Glomerular visceral epithelial cell (primary cell): Measurements from ENCODE around the gene TAF1B.
"Not testable (repeated sequence)": the region's sequence is repeated elsewhere in the genome, so short reads cannot be mapped to it uniquely, and the experiment has no call there.

Experiments
- DNase-seq: peaks from one replicate; pipeline ENCODE4 v3.0.0-alpha.2; 2016; ENCODE audit errors: extremely low spot score

Gene TAF1B

DNA sequence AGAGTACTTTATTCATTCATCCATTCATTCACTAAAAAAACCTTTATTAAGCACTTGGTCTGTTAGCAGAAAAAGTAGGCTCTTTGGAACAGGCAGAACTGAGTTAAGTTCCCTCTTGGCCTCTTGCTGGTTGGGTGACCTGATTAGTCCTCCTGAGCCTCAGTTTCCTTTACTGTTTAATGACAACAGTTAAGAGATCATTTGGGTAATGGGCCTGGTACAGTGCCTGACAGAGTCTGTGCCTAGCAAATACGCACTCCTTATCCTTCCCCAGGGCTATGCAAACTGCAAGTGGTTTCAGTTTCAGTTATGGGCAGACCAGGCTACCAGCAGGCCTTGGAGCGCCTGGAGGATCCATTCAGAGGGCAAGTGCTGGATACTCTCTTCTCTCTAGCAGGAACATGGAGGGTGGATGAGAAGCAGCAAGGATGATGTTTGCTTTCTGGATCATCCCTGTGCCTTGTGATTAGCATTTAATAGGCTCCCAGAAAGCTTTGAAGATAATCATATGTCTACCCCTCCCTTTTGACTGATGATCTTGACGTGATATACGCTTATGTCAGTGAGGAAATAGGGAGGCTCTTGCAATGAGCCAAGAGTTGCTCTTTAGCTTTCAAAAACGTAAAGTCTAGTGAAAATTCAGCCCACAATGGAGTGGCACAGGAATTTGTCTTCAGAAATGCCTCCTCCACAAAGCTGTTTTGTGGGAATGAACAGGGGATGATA lies 12.4 kb upstream of the TAF1B start:
- no peak for DNase-seq

DNA sequence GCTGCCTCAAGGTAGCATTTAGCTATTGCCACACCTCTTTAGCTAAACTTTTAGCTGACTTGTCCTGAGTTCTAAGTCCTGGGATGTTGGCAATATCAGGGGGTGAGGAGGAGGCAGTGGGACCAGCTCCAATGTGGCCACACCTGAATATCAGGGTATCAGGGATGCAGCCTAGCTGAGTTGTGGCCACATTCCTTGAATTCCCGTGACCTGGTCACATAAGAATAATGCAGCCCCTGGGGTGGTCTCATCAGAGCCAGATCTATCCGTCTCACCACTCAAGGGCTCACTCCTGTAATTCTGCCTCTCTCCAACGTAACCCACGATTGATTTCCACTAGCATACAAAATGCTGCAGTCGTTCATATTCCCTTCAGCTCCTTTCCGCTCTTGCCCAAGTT lies 11.6 kb upstream of the TAF1B start:
- DNase-seq = no peak

DNA sequence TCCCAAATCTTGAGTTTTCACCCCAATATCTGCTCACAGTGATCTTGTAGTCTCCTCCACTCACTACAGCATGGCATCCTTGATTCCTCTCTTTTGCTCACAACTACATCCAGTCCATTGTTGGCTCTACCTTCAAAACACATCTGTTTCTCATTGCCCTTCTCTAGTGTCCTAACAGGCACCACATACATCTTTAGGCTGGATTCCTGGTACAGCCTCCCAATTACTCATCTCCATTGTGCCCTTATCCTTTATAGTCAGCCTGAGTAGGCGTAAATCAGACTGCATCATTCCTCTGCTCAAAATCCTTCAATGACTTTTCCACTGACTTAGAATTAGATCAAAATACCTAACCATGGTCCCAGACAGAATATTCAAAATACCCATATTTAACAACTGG lies 10.7 kb upstream of the TAF1B start:
- no peak for DNase-seq

DNA sequence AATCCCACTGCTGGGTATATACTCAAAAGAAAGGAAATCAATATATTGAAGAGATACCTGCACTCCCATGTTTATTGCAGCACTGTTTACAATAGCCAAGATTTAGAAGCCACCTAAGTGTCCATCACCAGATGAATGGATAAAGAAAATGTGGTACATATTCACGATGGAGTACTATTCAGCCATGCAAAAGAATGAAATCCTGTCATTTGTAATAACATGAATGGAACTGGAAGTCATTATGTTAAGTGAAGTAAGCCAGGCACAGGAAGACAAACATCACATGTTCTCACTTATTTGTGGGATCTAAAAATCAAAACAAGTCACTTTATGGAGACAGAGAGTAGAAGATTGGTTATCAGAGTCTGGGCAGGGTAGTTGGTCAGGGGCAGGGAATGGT lies 8.2 kb upstream of the TAF1B start:
- DNase-seq = not testable (repeated sequence)

DNA sequence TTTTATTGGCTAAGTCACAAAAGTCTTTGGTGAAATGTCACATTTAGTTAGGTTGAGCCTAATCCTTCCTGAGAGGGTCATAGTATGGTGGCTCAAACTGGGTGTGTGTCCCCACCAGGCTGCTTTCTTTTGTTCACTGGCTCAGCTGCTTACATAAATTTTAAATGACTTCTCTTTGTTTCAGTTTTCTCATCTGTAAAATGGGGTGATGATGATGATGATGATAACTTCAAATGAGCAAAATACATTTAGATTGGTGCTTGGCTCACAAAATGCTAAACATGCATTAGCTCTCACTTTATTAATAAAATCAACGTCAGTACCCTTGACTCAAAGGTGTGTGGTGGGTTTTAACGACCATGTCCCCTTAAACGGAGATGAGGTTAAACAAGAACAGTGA lies 7.2 kb upstream of the TAF1B start:
- no peak for DNase-seq

DNA sequence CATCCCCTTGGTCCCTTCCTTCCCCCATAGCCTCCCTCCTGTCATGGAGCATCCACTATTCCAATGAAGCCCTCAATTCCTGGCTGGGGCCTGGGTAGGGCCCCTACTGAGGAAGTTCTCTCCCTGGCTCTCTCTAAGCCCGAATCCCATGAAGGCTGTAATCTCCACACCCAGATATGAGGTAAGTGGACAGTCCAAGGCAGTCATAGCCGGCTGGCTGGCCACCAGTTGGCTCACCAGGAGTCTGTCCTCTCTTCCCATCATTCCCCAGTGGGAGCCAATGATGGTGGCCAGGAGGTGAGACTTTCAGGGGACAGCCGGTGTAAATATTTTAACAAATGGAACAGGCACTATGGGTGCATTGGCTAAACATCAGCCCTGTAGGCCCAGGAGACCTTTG lies 6.8 kb upstream of the TAF1B start:
- DNase-seq = no peak

DNA sequence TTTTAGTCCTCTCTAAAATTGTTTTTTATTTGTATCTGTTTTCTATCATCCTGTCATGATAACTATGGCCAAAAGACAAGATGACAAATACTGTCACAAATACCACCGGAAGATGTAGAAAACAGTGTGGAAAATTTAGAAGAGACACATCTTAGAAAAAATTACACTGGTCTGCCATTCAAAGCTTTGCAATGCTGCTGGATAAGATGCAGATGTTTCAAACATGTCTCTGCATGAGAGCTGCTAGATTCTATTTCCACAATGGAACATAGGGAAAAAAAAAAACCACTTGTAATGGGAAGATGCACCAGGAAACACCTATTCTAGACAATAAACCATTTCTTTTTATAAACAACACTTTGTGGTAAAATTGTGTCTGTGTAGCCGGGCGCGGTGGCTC lies 5.8 kb upstream of the TAF1B start:
- DNase-seq = no peak

DNA sequence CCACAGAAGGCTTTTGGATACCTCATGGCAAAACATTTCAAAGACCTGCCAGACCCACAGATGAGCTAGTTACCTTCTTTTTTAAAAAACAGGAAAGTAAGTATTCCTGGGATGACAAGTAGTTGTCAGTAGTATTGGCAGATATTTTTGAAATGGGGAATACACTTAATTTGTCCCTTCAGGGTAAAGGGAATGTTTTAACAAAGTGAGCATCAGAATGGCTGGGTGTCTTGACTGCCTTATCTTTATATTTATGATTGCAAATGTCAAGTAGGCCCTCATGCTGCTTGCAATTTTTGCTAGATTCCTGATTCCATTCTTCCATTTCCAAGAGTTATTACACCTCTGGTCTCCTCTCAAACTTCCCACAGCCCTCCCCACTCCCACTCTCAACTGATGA lies 4.9 kb upstream of the TAF1B start:
- DNase-seq = no peak

DNA sequence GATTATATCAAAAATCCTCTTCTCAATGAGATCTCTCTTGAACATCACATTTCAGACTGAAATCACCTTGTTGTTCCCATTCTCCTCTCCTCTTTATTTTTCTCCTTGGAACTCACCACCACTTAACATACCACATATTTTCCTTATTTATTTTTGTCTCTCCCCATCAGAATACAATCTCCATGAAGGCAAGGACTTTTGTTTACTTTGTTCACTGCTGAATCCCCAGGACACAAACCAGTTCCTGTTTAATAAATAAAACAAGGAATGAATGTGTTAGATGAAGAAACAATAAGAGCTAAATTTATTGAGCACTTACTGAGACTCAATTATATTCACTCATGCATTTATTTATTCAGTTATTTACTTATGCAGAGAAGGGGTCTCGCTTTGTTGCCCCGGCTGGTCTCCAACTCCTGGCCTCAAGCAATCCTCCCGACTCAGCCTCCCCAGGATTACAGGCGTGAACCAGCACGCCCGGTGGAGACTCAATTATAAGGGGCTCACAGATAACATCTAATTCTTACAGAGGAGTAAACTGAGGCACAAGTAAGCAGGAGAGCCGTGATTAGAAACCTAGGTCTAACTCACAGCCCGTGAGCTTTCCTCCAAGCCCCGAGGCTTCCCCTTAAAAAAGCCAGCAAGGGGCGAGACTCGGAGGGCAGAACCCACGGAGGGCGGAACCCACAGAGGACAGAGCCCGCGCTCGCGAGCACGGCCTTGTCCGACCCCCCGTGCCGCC lies 616 bp upstream of the TAF1B start:
- DNase-seq = no peak

DNA sequence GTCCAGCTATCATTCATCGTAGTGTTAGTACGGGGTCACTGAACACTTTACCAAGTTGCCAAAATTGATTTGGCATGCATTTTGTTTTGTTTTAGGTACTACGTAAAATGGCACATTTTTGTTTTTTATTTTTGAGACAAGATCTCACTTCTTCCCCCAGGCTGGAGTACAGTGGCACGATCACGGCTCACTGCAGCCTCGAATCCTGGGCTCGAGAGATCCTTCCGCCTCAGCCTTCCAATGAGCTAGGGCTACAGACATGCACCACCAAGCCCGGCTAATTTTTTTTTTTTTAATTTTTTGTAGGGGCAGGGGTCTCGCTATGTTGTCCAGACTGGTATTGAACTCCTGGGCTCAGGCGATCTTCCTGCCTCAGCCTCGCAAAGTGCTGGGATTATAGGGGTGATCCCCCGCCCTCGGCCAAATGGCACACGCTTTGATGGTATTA lies 786 bp downstream of the TAF1B start:
- DNase-seq = no peak

DNA sequence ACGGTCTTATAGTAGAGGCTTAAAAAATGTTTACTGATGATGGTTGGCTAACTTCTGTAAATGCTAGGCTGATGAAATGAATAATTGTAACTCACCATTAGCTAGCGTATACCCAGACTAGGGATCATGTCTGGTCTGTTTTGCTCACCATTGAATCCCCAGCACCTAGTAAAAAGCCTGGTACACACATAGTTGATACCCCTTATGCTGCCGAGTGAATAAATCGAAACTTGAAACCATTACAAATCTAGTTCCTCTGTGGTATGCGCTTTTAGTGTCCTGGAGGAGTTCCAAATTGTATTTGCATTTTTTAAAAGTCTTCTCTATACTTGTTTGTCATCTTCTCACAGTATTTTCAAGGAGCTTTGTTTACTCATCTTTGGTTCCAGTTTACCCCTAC lies 1.3 kb downstream of the TAF1B start:
- no peak for DNase-seq

DNA sequence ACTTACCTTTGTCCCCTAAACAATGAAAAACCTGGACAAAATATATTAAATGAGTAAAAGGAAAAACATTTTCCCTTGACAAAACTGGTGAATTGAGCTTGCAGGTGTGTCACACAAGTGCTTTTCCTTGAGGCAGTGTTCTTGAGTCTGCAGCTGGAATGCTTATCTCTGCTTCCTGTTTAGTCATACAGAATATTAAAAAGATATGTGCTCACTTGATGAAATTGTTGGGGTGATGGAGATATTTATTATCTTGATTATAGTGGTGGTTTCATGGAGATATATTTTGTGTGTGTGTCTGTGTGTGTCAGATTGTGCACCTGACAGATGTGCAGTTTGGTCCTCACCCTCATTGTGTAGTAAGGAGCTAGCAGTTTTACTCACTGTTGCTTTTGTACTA lies 3.3 kb downstream of the TAF1B start:
- no peak for DNase-seq

DNA sequence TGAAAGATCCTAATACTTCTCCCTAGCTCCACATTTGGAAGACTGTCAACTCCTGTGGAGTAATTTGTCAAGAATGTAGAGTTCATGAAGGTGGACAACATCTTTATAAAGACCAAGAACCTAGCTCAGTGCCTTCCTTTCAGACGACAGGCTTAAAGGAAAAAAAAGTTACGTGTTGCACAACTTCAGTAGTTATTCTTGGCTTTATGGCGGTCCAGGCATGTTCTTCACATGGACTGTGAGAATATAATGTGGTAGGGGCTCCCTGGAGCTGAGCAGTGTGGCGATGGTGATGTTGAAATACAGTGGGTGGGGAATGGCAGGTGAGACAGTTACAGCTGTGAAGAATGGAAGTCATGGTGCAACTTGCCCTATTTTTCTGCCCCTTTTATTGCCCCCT lies 3.9 kb downstream of the TAF1B start:
- no peak for DNase-seq

DNA sequence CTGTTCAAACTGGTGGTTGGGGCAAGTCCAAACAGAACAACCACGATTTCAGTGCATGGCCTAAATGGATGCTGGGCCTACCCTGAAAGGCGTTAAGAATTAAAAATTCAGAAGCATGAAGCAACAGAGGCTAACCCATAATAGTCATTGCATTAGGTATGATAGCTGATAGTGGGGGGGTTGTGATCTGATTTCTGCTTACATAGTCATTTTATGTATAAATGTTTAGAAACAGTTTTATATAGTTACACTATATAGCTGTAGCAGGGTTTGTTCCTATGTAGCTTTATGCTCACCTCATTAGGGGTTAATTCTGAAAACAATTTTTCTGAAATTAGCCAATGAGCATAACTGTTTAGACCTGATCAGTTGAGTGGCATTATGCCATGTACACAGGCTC lies 9.6 kb downstream of the TAF1B start:
- DNase-seq = no peak

DNA sequence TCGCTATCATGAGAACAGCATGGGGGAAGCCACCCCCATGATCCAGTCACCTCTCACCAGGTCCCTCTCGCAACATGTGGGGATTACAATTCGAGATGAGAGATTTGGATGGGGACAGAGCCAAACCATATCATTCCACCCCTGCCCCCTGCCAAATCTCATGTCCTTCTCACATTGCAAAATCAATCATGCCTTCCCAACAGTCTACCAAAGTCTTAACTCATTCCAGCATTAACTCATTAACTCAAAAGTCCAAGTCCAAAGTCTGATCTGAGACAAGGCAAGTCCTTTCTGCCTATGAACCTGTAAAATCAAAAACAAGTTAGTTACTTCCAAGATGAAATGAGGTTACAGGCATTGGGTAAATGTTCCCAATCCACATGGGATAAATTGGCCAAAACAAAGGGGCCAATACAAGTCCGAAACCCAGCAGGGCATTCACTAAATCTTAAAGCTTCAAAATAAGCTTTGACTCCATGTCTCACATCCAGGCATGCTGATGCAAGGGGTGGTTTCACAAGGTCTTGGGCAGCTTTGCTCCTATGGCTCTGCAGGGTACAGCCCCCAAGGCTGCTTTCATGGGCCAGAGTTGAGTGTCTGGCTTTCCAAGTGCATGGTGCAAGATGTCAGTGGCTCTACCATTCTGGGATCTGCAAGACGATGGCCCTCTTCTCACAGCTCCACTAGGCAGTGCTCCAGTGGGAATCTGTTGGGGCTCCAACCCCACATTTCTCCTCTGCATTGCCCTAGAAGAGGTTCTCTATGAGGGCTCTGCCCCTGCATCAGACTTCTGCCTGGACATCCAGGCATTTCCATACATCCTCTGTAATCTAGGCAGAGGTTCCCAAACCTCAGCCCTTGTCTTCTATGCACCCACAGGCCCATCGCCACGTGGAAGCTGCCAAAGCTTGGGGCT lies 14.8 kb downstream of the TAF1B start:
- DNase-seq = no peak

DNA sequence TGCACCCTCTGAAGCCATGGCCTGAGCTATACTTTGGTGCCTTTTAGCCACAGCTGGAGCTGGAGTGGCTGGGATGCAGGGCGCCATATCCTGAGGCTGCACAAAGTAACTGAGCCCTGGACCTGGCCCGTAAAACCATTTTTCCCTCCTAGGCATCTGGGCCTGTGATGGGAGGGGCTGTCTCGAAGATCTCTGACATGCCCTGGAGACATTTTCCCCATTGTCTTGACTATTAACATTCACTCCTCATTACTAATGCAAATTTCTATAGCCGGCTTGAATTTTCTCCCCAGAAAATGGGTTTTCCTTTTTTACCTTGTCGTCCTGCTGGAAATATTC lies 15.4 kb downstream of the TAF1B start:
- no peak for DNase-seq

DNA sequence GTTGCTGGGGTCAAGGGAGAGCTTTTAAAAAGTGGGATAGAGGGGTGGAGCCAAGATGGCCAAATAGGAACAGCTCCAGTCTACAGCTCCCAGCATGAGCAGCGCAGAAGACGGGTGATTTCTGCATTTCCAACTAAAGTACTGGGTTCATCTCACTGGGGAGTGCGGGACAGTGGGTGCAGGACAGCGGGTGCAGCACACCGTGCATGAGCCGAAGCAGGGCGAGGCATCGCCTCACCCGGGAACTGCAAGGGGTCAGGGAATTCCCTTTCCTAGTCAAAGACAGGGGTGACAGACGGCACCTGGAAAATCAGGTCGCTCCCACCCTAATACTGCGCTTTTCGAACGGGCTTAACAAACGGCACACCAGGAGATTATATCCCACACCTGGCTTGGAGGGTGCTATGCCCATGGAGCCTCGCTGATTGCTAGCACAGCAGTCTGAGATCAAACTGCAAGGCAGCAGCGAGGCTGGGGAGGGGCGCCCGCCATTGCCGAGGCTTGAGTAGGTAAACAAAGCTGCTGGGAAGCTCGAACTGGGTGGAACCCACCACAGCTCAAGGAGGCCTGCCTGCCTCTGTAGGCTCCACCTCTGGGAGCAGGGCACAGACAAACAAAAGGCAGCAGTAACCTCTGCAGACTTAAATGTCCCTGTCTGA lies 17.8 kb downstream of the TAF1B start:
- not testable (repeated sequence) for DNase-seq

DNA sequence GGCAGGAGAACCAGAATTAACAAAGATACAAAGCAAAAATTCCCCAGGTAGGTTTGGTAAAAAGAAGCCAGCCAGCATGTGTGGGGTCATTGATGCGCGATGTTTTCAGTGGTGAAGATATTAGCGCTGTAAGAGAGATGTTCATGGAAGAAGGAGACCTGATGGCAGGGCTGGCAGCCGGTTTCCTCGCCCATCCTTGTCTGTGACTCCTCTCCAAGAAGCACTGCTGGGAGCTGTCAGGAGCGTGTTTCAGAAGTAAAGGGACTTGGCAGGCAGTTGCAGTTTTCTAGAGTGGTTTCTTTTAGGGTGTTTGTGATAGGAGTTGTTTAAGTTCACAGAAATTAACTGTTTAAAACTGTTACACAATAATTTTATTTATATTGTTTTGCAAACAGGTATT lies 24.6 kb downstream of the TAF1B start:
- no peak for DNase-seq

DNA sequence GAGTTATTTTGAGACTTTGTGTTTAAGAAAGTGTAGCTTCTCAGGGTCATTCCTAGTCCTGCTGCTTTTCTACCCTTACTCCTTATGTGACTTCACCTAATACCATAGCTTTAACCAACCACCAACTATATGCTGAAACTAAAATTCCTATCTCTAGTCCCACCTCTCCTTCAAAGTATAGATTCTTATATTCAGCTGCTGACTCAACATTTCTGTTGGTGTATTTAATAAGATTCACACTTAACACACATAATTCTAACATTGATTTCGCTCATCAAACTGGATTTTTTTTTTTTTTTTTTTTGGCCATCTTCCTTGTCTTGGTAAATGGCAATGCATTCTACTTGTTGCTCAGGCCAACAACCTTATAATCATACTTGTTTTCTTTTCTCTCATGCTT lies 30.1 kb downstream of the TAF1B start:
- DNase-seq = no peak

DNA sequence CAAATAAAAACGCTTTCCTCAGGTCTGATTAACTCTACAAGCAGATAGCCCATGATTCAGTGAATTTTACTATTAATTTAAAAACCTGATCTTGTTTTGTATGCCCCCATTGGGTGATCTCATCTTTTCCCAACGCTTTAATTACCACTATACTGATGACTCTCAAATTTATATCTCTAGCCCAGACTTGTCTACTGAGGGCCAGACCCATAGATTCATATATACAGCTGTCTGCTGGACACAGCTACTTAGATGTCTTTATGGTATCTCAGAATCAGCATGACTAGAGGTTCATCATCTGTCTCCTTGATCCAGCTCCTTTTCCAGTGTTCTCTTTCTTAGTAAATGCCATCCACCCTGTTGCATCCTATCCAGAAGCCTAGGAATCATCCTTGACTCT lies 33.8 kb downstream of the TAF1B start:
- no peak for DNase-seq

DNA sequence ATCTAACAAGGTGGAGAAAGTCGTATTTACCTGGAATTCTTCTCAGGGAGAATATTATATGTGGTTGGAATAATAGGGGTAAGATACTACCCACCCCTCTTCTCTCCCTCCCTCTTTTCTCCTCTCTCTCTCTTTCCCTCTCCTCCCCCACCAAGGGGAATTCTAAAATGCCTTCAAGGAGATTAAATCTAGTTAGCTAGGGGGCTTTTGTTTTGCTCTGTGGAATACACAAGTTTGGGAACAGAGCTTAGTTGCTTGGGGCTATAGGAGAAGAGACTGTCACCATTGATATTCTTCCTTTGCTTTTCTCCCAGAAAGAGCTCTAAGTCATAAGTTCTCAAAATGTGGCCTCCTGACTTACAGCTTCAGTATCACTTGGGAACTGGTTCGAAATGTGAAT lies 34.5 kb downstream of the TAF1B start:
- DNase-seq = no peak
